Measurements from ENCODE around the gene SAA1.
"Not testable (repeated sequence)": the region's sequence is repeated elsewhere in the genome, so short reads cannot be mapped to it uniquely, and the experiment has no call there.

Gene SAA1

DNA sequence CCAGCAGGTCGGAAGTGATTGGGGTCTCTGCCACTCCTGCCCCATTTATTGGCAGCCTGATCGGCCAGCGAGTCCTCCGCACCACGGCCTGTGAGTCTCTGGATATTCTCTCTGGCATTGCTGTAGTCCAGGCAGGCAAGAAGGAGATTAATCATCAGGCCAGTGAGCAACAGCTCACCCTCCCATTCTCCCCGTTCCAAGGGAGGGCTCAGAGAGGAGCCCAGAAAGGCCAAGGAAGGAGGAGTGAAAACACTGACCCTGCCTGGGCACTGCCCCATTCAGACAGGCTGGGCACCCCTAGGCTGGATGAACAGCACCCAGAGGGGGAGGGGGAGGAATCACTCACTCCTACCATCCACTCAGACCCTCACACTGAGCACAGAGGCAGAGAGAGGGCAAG lies 20.7 kb upstream of the SAA1 start:
- H3K4me1 ChIP-seq (ENCODE audit: low read depth, poor library complexity, severe bottlenecking), result peaks cover 31% of the 10 kb centered on the region
- H3K4me2 ChIP-seq, result no peak overlapping the region
- no peaks in the 10 kb centered on the region for H3K79me2 ChIP-seq (ENCODE audit: insufficient read depth, low read depth)
- H3K4me3 ChIP-seq (IDR thresholded peaks at IDR 0.05; ENCODE audit: insufficient read depth, low read depth, low read length), result no peak overlapping the region
- H2AFZ ChIP-seq (ENCODE audit: low read depth), result no peak overlapping the region
- no peak for TF ChIP-seq CTCF (conservative IDR thresholded peaks at IDR 0.05; ENCODE audit: low read depth, low read length)
- H3K36me3 ChIP-seq (ENCODE audit: insufficient read depth), result no peaks in the 10 kb centered on the region
- H4K20me1 ChIP-seq (ENCODE audit: insufficient read depth), result no peaks in the 10 kb centered on the region
- H3K27ac ChIP-seq, result no peak overlapping the region
- H3K9ac ChIP-seq, result no peak overlapping the region
- H3K27me3 ChIP-seq (ENCODE audit: insufficient read depth, low read depth), result no peaks in the 10 kb centered on the region

DNA sequence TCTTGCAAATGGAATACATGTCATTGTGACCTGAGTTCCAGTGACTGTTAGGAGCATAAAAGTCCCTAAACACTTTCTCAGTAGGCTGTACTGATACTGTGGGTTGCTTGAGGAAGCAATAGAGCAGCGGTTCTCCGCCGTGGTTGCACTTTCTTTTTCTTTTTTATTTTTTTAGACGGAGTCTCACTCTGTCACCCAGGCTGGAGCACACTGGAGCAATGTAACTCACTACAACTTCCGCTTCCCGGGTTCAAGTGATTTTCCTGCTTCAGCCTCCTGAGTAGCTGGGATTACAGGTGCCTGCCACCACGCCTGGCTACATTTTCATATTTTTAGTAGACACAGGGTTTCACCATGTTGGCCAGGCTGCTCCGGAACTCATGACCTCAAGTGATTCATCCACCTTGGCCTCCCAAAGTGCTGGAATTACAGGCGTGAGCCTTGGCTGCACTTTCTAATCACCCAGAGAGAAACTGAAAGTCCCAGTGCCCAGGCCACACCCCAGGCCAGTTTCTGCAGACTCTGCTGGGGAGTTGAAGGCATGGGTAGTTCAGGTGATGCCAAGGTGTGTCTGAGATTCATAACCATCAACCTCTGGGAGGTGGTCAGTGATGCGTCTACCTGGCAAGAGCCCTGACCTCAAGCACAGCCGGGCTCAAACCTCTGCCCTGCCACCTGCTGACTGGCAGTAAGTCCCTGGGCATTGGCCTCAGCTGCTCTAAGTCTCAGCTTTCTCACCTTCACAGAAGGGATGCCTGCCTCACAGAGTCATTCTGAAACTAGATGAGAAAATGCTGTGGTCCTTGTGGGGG lies 19.5 kb upstream of the SAA1 start:
- peaks cover 43% of the 10 kb centered on the region for H3K4me1 ChIP-seq (ENCODE audit: low read depth, poor library complexity, severe bottlenecking)
- not testable (repeated sequence) for H3K79me2 ChIP-seq (ENCODE audit: insufficient read depth, low read depth); H3K27me3 ChIP-seq (ENCODE audit: insufficient read depth, low read depth); H3K4me3 ChIP-seq (IDR thresholded peaks at IDR 0.05; ENCODE audit: insufficient read depth, low read depth, low read length); H3K36me3 ChIP-seq (ENCODE audit: insufficient read depth); H4K20me1 ChIP-seq (ENCODE audit: insufficient read depth)
- H3K9ac ChIP-seq, result peak overlapping the region; percentile 38; the same call in 1 of the 2 replicates
- H3K27ac ChIP-seq, result peak overlapping the region; percentile 64
- H2AFZ ChIP-seq (ENCODE audit: low read depth), result peak overlapping the region; percentile 64; the same call in 1 of the 2 replicates
- peak overlapping the region; percentile 87 for H3K4me2 ChIP-seq

DNA sequence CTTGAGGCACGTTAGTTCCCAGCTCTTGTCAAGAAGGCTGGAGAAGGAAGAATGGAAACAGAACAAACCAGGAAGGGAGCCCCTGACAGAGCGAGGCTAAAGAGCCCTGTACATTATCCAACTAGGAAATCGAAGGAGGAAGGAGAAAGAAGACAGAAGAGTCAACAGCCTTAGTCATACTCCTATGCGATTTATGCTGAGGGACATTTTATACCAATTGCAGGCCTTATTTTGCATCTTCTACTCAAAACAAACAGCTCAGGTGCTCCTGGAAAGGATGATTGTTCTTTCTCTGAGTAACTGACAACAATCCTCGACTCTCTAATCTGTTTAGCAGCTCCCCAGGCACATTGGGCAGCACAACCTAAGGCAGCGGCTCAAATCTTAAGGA lies 18.9 kb upstream of the SAA1 start:
- Histone ChIP-seq H2AFZ (ENCODE audit: low read depth) (peak overlapping the region; percentile 64; the same call in 1 of the 2 replicates), H3K4me2 (peak overlapping the region; percentile 87), H3K9ac (peak overlapping the region; percentile 38; the same call in 1 of the 2 replicates), H3K27ac (peak overlapping the region; percentile 64; the same call in 1 of the 2 replicates), H3K4me1 (ENCODE audit: low read depth, poor library complexity, severe bottlenecking) (peaks cover 43% of the 10 kb centered on the region)
- not testable (repeated sequence) for H3K79me2 ChIP-seq (ENCODE audit: insufficient read depth, low read depth); H3K27me3 ChIP-seq (ENCODE audit: insufficient read depth, low read depth); H3K4me3 ChIP-seq (IDR thresholded peaks at IDR 0.05; ENCODE audit: insufficient read depth, low read depth, low read length); H4K20me1 ChIP-seq (ENCODE audit: insufficient read depth); H3K36me3 ChIP-seq (ENCODE audit: insufficient read depth)

GRCh38 chr11:18248561-18248960 lies 17.5 kb upstream of the SAA1 start, which contains the start of gene SAA2:
TSS of gene SAA2 (minus strand) at chr11:18248668. CDS start at chr11:18248011, 657 bp downstream.
- Histone ChIP-seq H3K79me2 (ENCODE audit: insufficient read depth, low read depth) (no peaks in the 10 kb centered on the region), H2AFZ (ENCODE audit: low read depth) (no peak within 1 kb of the TSS), H3K27ac (no peak within 1 kb of the TSS), H3K27me3 (ENCODE audit: insufficient read depth, low read depth) (no peaks in the 10 kb centered on the region), H3K9ac (no peak within 1 kb of the TSS), H3K4me2 (no peak within 1 kb of the TSS), H3K4me1 (ENCODE audit: low read depth, poor library complexity, severe bottlenecking) (peaks cover 43% of the 10 kb centered on the region), H4K20me1 (ENCODE audit: insufficient read depth) (no peaks in the 10 kb centered on the region), H3K36me3 (ENCODE audit: insufficient read depth) (no peaks in the 10 kb centered on the region), H3K4me3 (IDR thresholded peaks at IDR 0.05; ENCODE audit: insufficient read depth, low read depth, low read length) (no peak within 1 kb of the TSS)
- TF ChIP-seq CTCF (conservative IDR thresholded peaks at IDR 0.05; ENCODE audit: low read depth, low read length), result no peak

GRCh38 chr11:18253233-18253632 lies 12.8 kb upstream of the SAA1 start:
- peaks cover 25% of the 10 kb centered on the region for H3K4me1 ChIP-seq (ENCODE audit: low read depth, poor library complexity, severe bottlenecking)
- no peak overlapping the region for H2AFZ ChIP-seq (ENCODE audit: low read depth)
- H4K20me1 ChIP-seq (ENCODE audit: insufficient read depth), result no peaks in the 10 kb centered on the region
- TF ChIP-seq CTCF (conservative IDR thresholded peaks at IDR 0.05; ENCODE audit: low read depth, low read length), result no peak
- H3K4me2 ChIP-seq, result no peak overlapping the region
- H3K27ac ChIP-seq, result no peak overlapping the region
- no peaks in the 10 kb centered on the region for H3K27me3 ChIP-seq (ENCODE audit: insufficient read depth, low read depth)
- H3K79me2 ChIP-seq (ENCODE audit: insufficient read depth, low read depth), result no peaks in the 10 kb centered on the region
- no peaks in the 10 kb centered on the region for H3K36me3 ChIP-seq (ENCODE audit: insufficient read depth)
- H3K4me3 ChIP-seq (IDR thresholded peaks at IDR 0.05; ENCODE audit: insufficient read depth, low read depth, low read length), result no peak overlapping the region
- H3K9ac ChIP-seq, result no peak overlapping the region

Measured in KMS-11 (cell line).